Astrocyte of the spinal cord (primary cell): Measurements from ENCODE around the gene PCSK1.

Source experiments
- DNase-seq: peaks from one replicate; pipeline ENCODE4 v3.0.0; 2011; ENCODE audit warnings: low read depth, low spot score
- H3K4me3 ChIP-seq: 2 replicates; pipeline ENCODE4 v1.5.1; 2011; ENCODE audit warnings: low read depth, mild to moderate bottlenecking, low read length, moderate library complexity
- CTCF ChIP-seq: IDR thresholded peaks from 2 replicates; pipeline ENCODE4 v1.5.1; 2012; ENCODE audit warnings: low read depth, mild to moderate bottlenecking, low read length, inconsistent platforms
- in situ Hi-C: cut with HindIII; loops from 2 replicates; pipeline ENCODE4 v1.10.0; 2017; ENCODE audit warnings: low sequenced_read_pairs

The PCSK1 gene

GRCh38 chr5:96473155-96473554 lies 40.1 kb upstream of the PCSK1 start:
- no peak for TF ChIP-seq CTCF
- in situ Hi-C loops: no loop called here
- no peak overlapping the region for H3K4me3 ChIP-seq
- DNase-seq: no peak

- in situ Hi-C loops: no loop called here
- no peak for DNase-seq
- no peak for TF ChIP-seq CTCF
- H3K4me3 ChIP-seq: no peak overlapping the region
These were observed 37.7 kb upstream of the PCSK1 start for GRCh38 chr5:96470785-96471184.

GRCh38 chr5:96468956-96469355 lies 35.9 kb upstream of the PCSK1 start:
- no peak for DNase-seq
- in situ Hi-C loops: no loop called here
- no peak overlapping the region for H3K4me3 ChIP-seq
- no peak for TF ChIP-seq CTCF

- DNase-seq: no peak
- no peak overlapping the region for H3K4me3 ChIP-seq
- in situ Hi-C loops: no loop called here
- TF ChIP-seq CTCF: no peak
These were observed 30.0 kb upstream of the PCSK1 start for GRCh38 chr5:96463091-96463490.

GRCh38 chr5:96459313-96460121 lies 26.5 kb upstream of the PCSK1 start:
- no peak for DNase-seq
- no peak for TF ChIP-seq CTCF
- in situ Hi-C loops: no loop called here
- no peak overlapping the region for H3K4me3 ChIP-seq

- no peak for TF ChIP-seq CTCF
- no peak for DNase-seq
- no peak overlapping the region for H3K4me3 ChIP-seq
- in situ Hi-C loops: no loop called here
These were observed 25.1 kb upstream of the PCSK1 start for GRCh38 chr5:96458176-96458575.
